Psoas muscle (tissue), 8 donors: ENCODE data around the gene LRRTM4. TPM values are rescaled to one million over a fixed set of nuclear protein-coding genes. Genes with fewer than 3 reads are reported as not detected.

Experiments
- ATAC-seq, 4 donors: fragments of 200-7000 bp; cut with Tn5 transposase; one replicate each; pipeline ENCODE4 v1.9.1; 2020; ENCODE audit warnings: moderate library complexity in 3 of 4, mild to moderate bottlenecking in 2 of 4
- DNase-seq, 2 donors: peaks; one replicate each; pipeline ENCODE4 v3.0.0-alpha.2; 2020
- H3K27ac ChIP-seq: fragments of 200-600 bp; one replicate; pipeline ENCODE4 v1.8.0; 2022
- H3K27me3 ChIP-seq, 3 donors: fragments of 200-600 bp in 1 of 3; one replicate each; pipeline versions ENCODE4 v1.6.1 to v1.8.0; 2013 to 2022; ENCODE audit warnings: low read length in 2 of 3, mild to moderate bottlenecking in 2 of 3, moderate library complexity in 1 of 3; ENCODE audit not compliant: insufficient read depth in 3 of 3
- H3K36me3 ChIP-seq, 2 donors: fragments of 200-600 bp in 1 of 2; one replicate each; pipeline versions ENCODE4 v1.6.1 to v1.8.0; 2013 to 2022; ENCODE audit warnings: low read depth in 1 of 2, mild to moderate bottlenecking in 1 of 2, moderate library complexity in 1 of 2; ENCODE audit not compliant: insufficient read depth in 1 of 2
- H3K4me1 ChIP-seq: fragments of 200-600 bp; one replicate; pipeline ENCODE4 v1.8.0; 2022
- H3K4me3 ChIP-seq: fragments of 200-600 bp; one replicate; pipeline ENCODE4 v1.8.0; 2022; ENCODE audit warnings: mild to moderate bottlenecking
- H3K9me3 ChIP-seq: fragments of 200-600 bp; one replicate; pipeline ENCODE4 v1.8.0; 2022
- CTCF ChIP-seq: fragments of 200-600 bp; IDR thresholded peaks from one replicate; pipeline ENCODE4 v1.8.0; 2022; ENCODE audit warnings: antibody characterized with exemption
- WGBS, 3 donors: extraction: QIAGEN DNeasy Blood & Tissue Kit; methylation state at CpG; one replicate each; pipeline versions ENCODE4 v1.1.6 to v1.1.7; 2013; 5-methylcytosine and 5-hydroxymethylcytosine counted together
- intact Hi-C, 2 donors: fragments of 100-400 bp; cut with DNase I; formaldehyde crosslinking; loops; one replicate each; pipeline versions ENCODE4 v1.11.0 to v1.14.2; 2022
- polyA plus RNA-seq, 3 donors: library from polyadenylated mRNA; stranded (reverse); fragments of 200-250 nt; gene quantifications; one replicate each; pipeline ENCODE4 v1.2.3, GENCODE V29; 2013
- total RNA-seq, 4 donors: library from RNA; stranded (reverse); fragmentation: NEBNext Ultra II Directional in 2 of 4; extraction: Animal tissue kit (Norgen Biotek cat#: 25700) in 2 of 4; gene quantifications; one replicate each; pipeline versions ENCODE4 v1.2.1 to v1.2.4, GENCODE V29; 2021 to 2023
- donor health status: healthy with polysubstance abuse.
- donor health status: DM: no; HTN: no; CAD: no; lungs with moderate emphysema.
- donor health status: Bipolar disorder and iron deficiency.
- donor health status: healthy.
- donor health status: DM: yes; HTN: yes; CAD: no.
- donor health status: DM: no; HTN: no; CAD: no.
- donor health status: DM: no; HTN: no; CAD: no.
- donor health status: DM: yes; HTN: yes; CAD: no.

Gene LRRTM4
- total and polyA plus RNA-seq, 7 donors, result 0.03 to 0.86 (median 0.25) TPM; not detected in 1

- TF ChIP-seq CTCF, result no peak
- H3K27me3 ChIP-seq, result no peaks in the 10 kb centered on the region
- H3K9me3 ChIP-seq, result no peaks in the 10 kb centered on the region
- no peaks in the 10 kb centered on the region for H3K4me1 ChIP-seq
- no peaks in the 10 kb centered on the region for H3K36me3 ChIP-seq
- H3K27ac ChIP-seq, result no peak overlapping the region
- DNase-seq (no peak), ATAC-seq (no peak)
- H3K4me3 ChIP-seq, result no peak overlapping the region
- intact Hi-C loops, result no loop called here
Observed at GRCh38 chr2:77434880-77435279, 87.3 kb downstream of the LRRTM4 start.

GRCh38 chr2:77428946-77429345 is 93.2 kb downstream of the LRRTM4 start:
- WGBS, 3 donors, result 73 to 83% (median 74%) methylated on average over 4 of the region's 4 CpGs
- no peak for ATAC-seq
- no peaks in the 10 kb centered on the region for H3K36me3 ChIP-seq
- no peak for TF ChIP-seq CTCF
- H3K9me3 ChIP-seq, result no peaks in the 10 kb centered on the region
- no peak for DNase-seq
- no peak overlapping the region for H3K27ac ChIP-seq
- intact Hi-C loops, result no loop called here
- H3K4me3 ChIP-seq, result no peak overlapping the region
- no peaks in the 10 kb centered on the region for H3K4me1 ChIP-seq
- no peaks in the 10 kb centered on the region for H3K27me3 ChIP-seq

- intact Hi-C loops, result no loop called here
- ATAC-seq, result no peak
- H3K27me3 ChIP-seq, result no peaks in the 10 kb centered on the region
- no peaks in the 10 kb centered on the region for H3K4me1 ChIP-seq
- WGBS, 3 donors, result 96 to 98% (median 98%) methylated on average over 4 of the region's 4 CpGs
- H3K27ac ChIP-seq, result no peak overlapping the region
- H3K36me3 ChIP-seq, result no peaks in the 10 kb centered on the region
- no peak for TF ChIP-seq CTCF
- no peak for DNase-seq
- no peaks in the 10 kb centered on the region for H3K9me3 ChIP-seq
- no peak overlapping the region for H3K4me3 ChIP-seq
Observed at GRCh38 chr2:77421971-77422370, 100.2 kb downstream of the LRRTM4 start.

GRCh38 chr2:77418537-77418936 is 103.6 kb downstream of the LRRTM4 start:
- Histone ChIP-seq H3K9me3 (no peaks in the 10 kb centered on the region), H3K27ac (no peak overlapping the region), H3K4me1 (no peaks in the 10 kb centered on the region), H3K27me3 (no peaks in the 10 kb centered on the region), H3K36me3 (no peaks in the 10 kb centered on the region), H3K4me3 (no peak overlapping the region)
- DNase-seq (no peak), ATAC-seq (peak; percentile 46 to 74 (median 60))
- intact Hi-C loops, result no loop called here
- no peak for TF ChIP-seq CTCF
- WGBS, 3 donors, result 25 to 41% (median 29%) methylated on average over 1 of the region's 1 CpG

- DNase-seq (no peak), ATAC-seq (no peak)
- Histone ChIP-seq H3K27ac (no peak overlapping the region), H3K36me3 (no peaks in the 10 kb centered on the region), H3K27me3 (no peaks in the 10 kb centered on the region), H3K4me3 (no peak overlapping the region), H3K4me1 (no peaks in the 10 kb centered on the region), H3K9me3 (no peaks in the 10 kb centered on the region)
- WGBS, 3 donors, result 81 to 84% (median 82%) methylated on average over 1 of the region's 1 CpG
- intact Hi-C loops, result no loop called here
- no peak for TF ChIP-seq CTCF
Observed at GRCh38 chr2:77404189-77404588, 118.0 kb downstream of the LRRTM4 start.
